Measurements from ENCODE around the gene NMNAT2.

NMNAT2 gene

GRCh38 chr1:183238071-183238470 lies 180.1 kb downstream of the NMNAT2 start:
- H3K9me2 ChIP-seq (ENCODE audit: low read depth, low read length), result no peaks in the 10 kb centered on the region
- no peaks in the 10 kb centered on the region for H3K79me2 ChIP-seq (ENCODE audit: insufficient read depth, low read length)
- no peak overlapping the region for H3K4me3 ChIP-seq (ENCODE audit: low read depth, low read length, poor library complexity, severe bottlenecking)
- H3K9ac ChIP-seq (ENCODE audit: low read length), result no peak overlapping the region
- H3K4me2 ChIP-seq (ENCODE audit: low read length), result no peak overlapping the region
- H3F3A ChIP-seq (ENCODE audit: insufficient read depth, low read length), result no peaks in the 10 kb centered on the region
- no peaks in the 10 kb centered on the region for H3K36me3 ChIP-seq (ENCODE audit: insufficient read depth, low read length)
- no peak overlapping the region for H3K27ac ChIP-seq (ENCODE audit: low read depth, low read length, poor library complexity, severe bottlenecking)
- no peaks in the 10 kb centered on the region for H3K27me3 ChIP-seq (ENCODE audit: insufficient read depth, low read length)
- no peaks in the 10 kb centered on the region for H4K20me1 ChIP-seq (ENCODE audit: insufficient read depth, low read length)
- no peaks in the 10 kb centered on the region for H3K4me1 ChIP-seq (ENCODE audit: insufficient read depth, low read length, severe bottlenecking)
- H2AFZ ChIP-seq (ENCODE audit: low read length), result no peak overlapping the region
- TF ChIP-seq EZH2 (IDR thresholded peaks at IDR 0.05; ENCODE audit: borderline replicate concordance, low read length) (no peak), CTCF (IDR thresholded peaks at IDR 0.05; ENCODE audit: low read length) (no peak)
- no peaks in the 10 kb centered on the region for H3K9me3 ChIP-seq (ENCODE audit: low read length)

- Histone ChIP-seq H4K20me1 (ENCODE audit: insufficient read depth, low read length) (no peaks in the 10 kb centered on the region), H3K4me1 (ENCODE audit: insufficient read depth, low read length, severe bottlenecking) (no peaks in the 10 kb centered on the region), H3K4me2 (ENCODE audit: low read length) (no peak overlapping the region), H2AFZ (ENCODE audit: low read length) (no peak overlapping the region), H3K9me2 (ENCODE audit: low read depth, low read length) (no peaks in the 10 kb centered on the region), H3F3A (ENCODE audit: insufficient read depth, low read length) (no peaks in the 10 kb centered on the region), H3K9me3 (ENCODE audit: low read length) (no peaks in the 10 kb centered on the region), H3K4me3 (ENCODE audit: low read depth, low read length, poor library complexity, severe bottlenecking) (no peak overlapping the region), H3K36me3 (ENCODE audit: insufficient read depth, low read length) (no peaks in the 10 kb centered on the region), H3K27me3 (ENCODE audit: insufficient read depth, low read length) (no peaks in the 10 kb centered on the region), H3K27ac (ENCODE audit: low read depth, low read length, poor library complexity, severe bottlenecking) (no peak overlapping the region), H3K9ac (ENCODE audit: low read length) (no peak overlapping the region), H3K79me2 (ENCODE audit: insufficient read depth, low read length) (no peaks in the 10 kb centered on the region)
- TF ChIP-seq CTCF (IDR thresholded peaks at IDR 0.05; ENCODE audit: low read length) (no peak), EZH2 (IDR thresholded peaks at IDR 0.05; ENCODE audit: borderline replicate concordance, low read length) (no peak)
Observed at GRCh38 chr1:183237046-183237445, 181.1 kb downstream of the NMNAT2 start.

GRCh38 chr1:183236158-183236725 lies 181.9 kb downstream of the NMNAT2 start:
- no peaks in the 10 kb centered on the region for H4K20me1 ChIP-seq (ENCODE audit: insufficient read depth, low read length)
- H3K9ac ChIP-seq (ENCODE audit: low read length), result no peak overlapping the region
- H3K4me1 ChIP-seq (ENCODE audit: insufficient read depth, low read length, severe bottlenecking), result no peaks in the 10 kb centered on the region
- H2AFZ ChIP-seq (ENCODE audit: low read length), result no peak overlapping the region
- no peaks in the 10 kb centered on the region for H3K9me3 ChIP-seq (ENCODE audit: low read length)
- no peaks in the 10 kb centered on the region for H3F3A ChIP-seq (ENCODE audit: insufficient read depth, low read length)
- no peaks in the 10 kb centered on the region for H3K9me2 ChIP-seq (ENCODE audit: low read depth, low read length)
- no peaks in the 10 kb centered on the region for H3K27me3 ChIP-seq (ENCODE audit: insufficient read depth, low read length)
- H3K79me2 ChIP-seq (ENCODE audit: insufficient read depth, low read length), result no peaks in the 10 kb centered on the region
- no peak overlapping the region for H3K4me3 ChIP-seq (ENCODE audit: low read depth, low read length, poor library complexity, severe bottlenecking)
- no peaks in the 10 kb centered on the region for H3K36me3 ChIP-seq (ENCODE audit: insufficient read depth, low read length)
- H3K27ac ChIP-seq (ENCODE audit: low read depth, low read length, poor library complexity, severe bottlenecking), result no peak overlapping the region
- H3K4me2 ChIP-seq (ENCODE audit: low read length), result no peak overlapping the region
- TF ChIP-seq EZH2 (IDR thresholded peaks at IDR 0.05; ENCODE audit: borderline replicate concordance, low read length), result no peak
- no peak for TF ChIP-seq CTCF (IDR thresholded peaks at IDR 0.05; ENCODE audit: low read length)

Data from OCI-LY1 (cell line).